GM20000 (cell line): Measurements from ENCODE around the gene CELSR1.

ENCODE experiments used
- DNase-seq: peaks from one replicate; pipeline ENCODE4 v3.0.0; 2012; ENCODE audit warnings: low spot score
- TF ChIP-seq, protein P1 (sequence below): IDR thresholded peaks from 2 replicates; pipeline ENCODE4 v1.5.1; 2012; ENCODE audit warnings: mild to moderate bottlenecking, control low read depth; ENCODE audit errors: extremely low read depth, missing control alignments

CELSR1 gene

DNA sequence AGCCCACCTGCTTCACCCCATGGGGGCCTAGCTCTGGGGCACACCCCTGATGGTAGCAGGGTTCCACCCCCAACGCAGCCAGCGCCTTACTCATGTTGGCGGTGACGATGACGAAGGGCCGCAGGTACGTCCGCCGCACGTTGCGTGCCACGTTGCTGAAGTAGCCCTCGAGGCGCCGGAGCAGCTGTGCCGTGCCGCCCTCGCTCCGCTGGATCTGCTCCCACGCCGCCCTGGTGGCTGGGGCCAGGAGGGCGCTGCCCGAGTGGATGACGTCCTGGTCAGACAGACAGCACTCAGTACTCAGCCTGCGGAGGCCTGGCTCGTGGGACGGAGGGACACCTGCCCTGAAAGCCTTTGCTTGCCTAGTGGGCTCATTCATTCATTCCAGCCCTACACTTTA, 151.1 kb downstream of the CELSR1 start:
- DNase-seq = no peak
- TF ChIP-seq, protein P1, sequence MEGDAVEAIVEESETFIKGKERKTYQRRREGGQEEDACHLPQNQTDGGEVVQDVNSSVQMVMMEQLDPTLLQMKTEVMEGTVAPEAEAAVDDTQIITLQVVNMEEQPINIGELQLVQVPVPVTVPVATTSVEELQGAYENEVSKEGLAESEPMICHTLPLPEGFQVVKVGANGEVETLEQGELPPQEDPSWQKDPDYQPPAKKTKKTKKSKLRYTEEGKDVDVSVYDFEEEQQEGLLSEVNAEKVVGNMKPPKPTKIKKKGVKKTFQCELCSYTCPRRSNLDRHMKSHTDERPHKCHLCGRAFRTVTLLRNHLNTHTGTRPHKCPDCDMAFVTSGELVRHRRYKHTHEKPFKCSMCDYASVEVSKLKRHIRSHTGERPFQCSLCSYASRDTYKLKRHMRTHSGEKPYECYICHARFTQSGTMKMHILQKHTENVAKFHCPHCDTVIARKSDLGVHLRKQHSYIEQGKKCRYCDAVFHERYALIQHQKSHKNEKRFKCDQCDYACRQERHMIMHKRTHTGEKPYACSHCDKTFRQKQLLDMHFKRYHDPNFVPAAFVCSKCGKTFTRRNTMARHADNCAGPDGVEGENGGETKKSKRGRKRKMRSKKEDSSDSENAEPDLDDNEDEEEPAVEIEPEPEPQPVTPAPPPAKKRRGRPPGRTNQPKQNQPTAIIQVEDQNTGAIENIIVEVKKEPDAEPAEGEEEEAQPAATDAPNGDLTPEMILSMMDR = no peak

DNA sequence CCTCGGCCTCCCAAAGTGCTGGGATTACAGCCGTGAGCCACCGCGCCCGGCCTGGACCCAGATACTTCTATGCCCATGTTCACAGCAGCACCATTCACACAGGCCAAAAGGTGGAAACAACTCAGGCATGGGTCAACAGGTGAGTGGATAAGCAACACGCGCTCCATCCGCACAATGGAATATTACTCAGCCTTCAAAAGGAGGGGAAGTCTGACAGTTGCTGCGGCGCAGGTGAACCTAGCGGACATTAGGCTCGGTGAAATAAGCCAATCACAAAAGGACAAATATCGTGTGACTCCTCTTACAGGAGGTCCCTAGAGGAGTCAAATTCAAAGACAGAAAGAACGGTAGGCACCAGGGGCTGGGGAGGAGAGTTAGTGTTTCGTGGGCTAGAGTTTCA, 154.9 kb downstream of the CELSR1 start:
- TF ChIP-seq, protein P1 = no peak
- no peak for DNase-seq

DNA sequence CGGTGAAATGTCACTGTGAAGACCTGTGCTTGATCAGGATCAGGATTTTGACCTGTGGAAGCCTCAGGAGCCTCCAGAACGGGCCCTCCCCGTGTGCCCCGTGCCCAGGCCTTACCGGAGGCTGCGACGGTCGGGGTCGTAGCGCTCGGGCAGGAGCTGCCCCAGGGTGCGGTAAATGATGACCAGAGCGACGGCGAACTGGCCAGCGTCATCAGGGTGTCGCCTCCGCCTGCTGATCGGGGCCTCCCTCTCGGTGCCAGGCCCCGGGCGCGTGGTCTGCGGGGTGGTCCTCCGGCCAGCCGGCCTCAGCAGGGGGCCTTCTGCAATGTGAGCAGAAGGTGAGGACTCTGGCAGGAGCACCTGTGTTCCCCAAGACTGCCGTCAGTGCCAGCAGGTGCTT, 155.7 kb downstream of the CELSR1 start:
- DNase-seq = no peak
- TF ChIP-seq, protein P1 = no peak

DNA sequence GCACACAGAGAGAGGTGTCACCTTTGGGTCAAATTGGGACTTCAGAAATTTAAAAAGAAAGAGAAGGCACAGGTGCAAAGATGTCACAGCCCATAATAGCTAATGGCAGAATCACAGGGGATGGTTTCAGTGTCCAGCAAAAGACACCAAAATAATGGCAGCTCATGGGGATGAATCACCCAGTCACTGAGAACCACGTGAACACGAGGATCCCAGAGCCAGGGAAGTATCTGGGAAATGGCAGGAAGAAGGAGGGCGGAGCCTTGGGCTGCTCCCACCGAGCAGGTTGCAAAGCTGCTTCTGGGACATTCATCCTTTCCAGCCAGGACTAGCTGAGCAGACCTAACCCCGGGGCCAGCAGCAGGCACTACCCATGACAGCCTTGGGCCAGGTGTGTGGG, 156.3 kb downstream of the CELSR1 start:
- no peak for DNase-seq
- TF ChIP-seq, protein P1 = no peak

DNA sequence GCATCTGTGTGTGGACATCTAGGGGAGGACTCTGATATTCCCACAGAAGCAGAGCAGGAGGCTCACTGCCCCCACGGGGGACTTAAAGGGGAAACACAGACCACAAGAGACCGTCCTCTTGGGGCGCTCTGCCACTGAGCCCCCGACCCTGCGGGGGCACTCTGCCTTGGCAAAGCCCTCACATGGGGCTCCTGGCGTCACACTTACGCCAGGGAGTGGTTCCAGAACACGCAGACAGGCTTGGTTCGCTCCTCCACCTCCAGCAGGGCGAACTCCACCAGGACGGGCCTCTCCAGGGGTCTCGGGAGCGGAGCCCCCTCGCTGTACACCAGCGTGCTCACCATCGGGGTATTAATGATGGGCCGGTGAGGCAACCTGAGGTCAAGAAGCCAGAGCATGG, 156.8 kb downstream of the CELSR1 start:
- TF ChIP-seq, protein P1 = no peak
- DNase-seq = no peak

DNA sequence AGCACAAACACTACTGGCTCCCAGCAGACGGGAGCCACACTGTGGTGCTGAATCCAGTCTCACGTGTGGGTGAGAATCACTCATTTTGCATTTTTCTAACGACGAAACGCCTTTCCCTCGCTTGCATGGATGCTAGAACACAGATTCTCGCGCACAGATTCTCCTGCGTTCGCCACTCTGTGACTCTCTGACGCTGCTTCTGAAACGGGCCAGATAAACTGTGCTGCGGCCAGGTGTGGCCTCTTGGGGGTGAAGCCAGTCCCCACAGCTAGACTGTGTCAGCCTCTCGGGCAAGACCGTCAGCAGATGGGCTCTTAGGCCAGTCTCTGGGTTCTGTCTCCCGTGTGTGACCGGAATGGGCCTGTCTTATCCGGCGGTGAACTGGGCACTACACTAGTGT, 157.4 kb downstream of the CELSR1 start:
- TF ChIP-seq, protein P1 = no peak
- no peak for DNase-seq

DNA sequence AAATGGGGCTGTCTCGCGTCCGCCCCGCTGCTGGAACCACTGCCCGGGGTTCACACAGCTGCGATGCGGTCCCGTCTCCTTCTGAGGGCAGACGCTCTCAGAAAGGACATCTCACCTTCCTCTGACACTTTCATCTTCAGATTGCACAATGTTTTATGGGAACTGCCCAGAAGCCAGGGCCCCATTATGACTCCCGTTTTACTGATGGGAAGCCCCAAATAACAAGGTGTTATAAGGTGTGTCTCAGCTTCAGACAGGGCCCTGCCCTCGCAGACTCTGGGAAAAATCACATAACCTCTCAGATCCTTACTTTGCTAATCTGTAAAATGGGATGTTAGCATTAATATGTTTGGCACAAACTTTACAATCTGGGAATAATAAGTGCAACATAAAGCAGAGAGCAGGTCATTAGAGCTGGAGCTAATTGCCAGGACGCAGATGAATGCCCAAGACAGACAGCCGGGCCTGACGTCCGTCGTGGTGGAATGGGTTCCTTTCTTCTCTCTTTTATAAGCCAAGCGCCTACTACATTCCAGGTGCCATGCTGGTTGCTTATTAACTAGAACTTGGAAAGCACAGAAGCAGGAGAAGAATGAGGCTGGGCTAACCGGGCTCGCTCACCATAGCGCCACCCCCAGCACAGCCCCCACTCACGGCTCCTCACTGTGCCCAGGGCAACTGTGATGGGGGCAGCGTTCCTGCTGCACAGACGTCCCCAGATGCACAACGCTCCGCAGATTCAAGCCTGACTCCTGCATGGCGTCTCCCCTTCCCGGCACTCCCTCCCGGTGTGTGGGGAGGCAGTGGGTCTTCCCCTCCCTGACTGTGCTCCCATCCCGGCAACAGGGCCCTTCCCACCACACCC, 158.1 kb downstream of the CELSR1 start:
- DNase-seq = no peak
- TF ChIP-seq, protein P1 = no peak
